Stomach (tissue), 9 donors: ENCODE results near the gene ZIK1. TPM values are rescaled to one million over a fixed set of nuclear protein-coding genes. Genes with fewer than 3 reads are reported as not detected.
A peak's percentile ranks its signal among the peaks of the same experiment; 100 is the strongest.

Experiments used
- DNase-seq, 2 donors: peaks; one replicate each; pipeline versions ENCODE4 v3.0.0 to v3.0.0-alpha.2; 2013 to 2019
- H3K27ac ChIP-seq, 5 donors: fragments of 200-600 bp in 4 of 5; sonication (generic) in 4 of 5; one replicate each; pipeline ENCODE4 v1.5.1; 2013 to 2019; ENCODE audit warnings: mild to moderate bottlenecking in 1 of 5, moderate library complexity in 1 of 5
- H3K27me3 ChIP-seq, 3 donors: fragments of 200-600 bp; sonication (generic); one replicate each; pipeline ENCODE4 v1.5.1; 2017 to 2019; ENCODE audit warnings: mixed run types in 1 of 3
- H3K36me3 ChIP-seq, 4 donors: fragments of 200-600 bp; sonication (generic); 1 replicate in 3 of 4; 2 replicates in 1 of 4; pipeline ENCODE4 v1.5.1; 2016 to 2019
- H3K4me1 ChIP-seq, 4 donors: fragments of 200-600 bp; sonication (generic); one replicate each; pipeline ENCODE4 v1.5.1; 2016 to 2019
- H3K4me3 ChIP-seq, 4 donors: fragments of 200-600 bp; sonication (generic) in 3 of 4; one replicate each; pipeline ENCODE4 v1.5.1; 2016 to 2019; ENCODE audit warnings: mild to moderate bottlenecking in 1 of 4
- H3K9me3 ChIP-seq, 4 donors: fragments of 200-600 bp; sonication (generic); one replicate each; pipeline ENCODE4 v1.5.1; 2016 to 2019
- CTCF ChIP-seq, 7 experiments: fragments of 450-650 bp in 4 of 7; fragments of 200-600 bp in 3 of 7; sonication (generic) in 3 of 7; IDR thresholded peaks; one replicate each; pipeline ENCODE4 v1.5.1; 2016 to 2019; ENCODE audit warnings: antibody characterized with exemption in 7 of 7, control low read depth in 2 of 7, mild to moderate bottlenecking in 1 of 7
- EP300 ChIP-seq: sonication (generic); formaldehyde crosslinking; IDR thresholded peaks from one replicate; pipeline ENCODE4 v1.6.1; 2017; ENCODE audit warnings: antibody characterized with exemption
- POLR2A ChIP-seq, 4 donors: fragments of 450-650 bp; IDR thresholded peaks; one replicate each; pipeline ENCODE4 v1.6.1; 2016; ENCODE audit warnings: antibody characterized with exemption in 4 of 4, control low read depth in 2 of 4, mild to moderate bottlenecking in 1 of 4, moderate library complexity in 1 of 4
- POLR2AphosphoS5 ChIP-seq, 3 donors: sonication (generic); formaldehyde crosslinking; IDR thresholded peaks; one replicate each; pipeline ENCODE4 v1.6.1; 2016; ENCODE audit warnings: antibody characterized with exemption in 3 of 3
- WGBS, 5 donors: extraction: QIAGEN DNeasy Blood & Tissue Kit in 3 of 5; methylation state at CpG; one replicate each; pipeline versions ENCODE4 v1.1.5 to v1.1.7; 2013 to 2018; 5-methylcytosine and 5-hydroxymethylcytosine counted together
- intact Hi-C: fragments of 100-400 bp; cut with DNase I; formaldehyde crosslinking; loops from one replicate; pipeline ENCODE4 v1.15.1; 2023; ENCODE audit warnings: low total_unique reads
- polyA plus RNA-seq, 3 donors: library from polyadenylated mRNA; stranded (reverse); fragments of 200-250 nt; gene quantifications; one replicate each; pipeline ENCODE4 v1.2.3, GENCODE V29; 2013
- total RNA-seq, 5 donors: library from RNA; depleted of rRNA; stranded (reverse); fragments of >200 nt; gene quantifications; one replicate each; pipeline versions ENCODE4 v1.1.0 to v1.2.3, GENCODE V29; 2014 to 2016
- donor health status: healthy with polysubstance abuse.
- donor health status: Bipolar disorder and iron deficiency.
- donor health status: healthy.

The ZIK1 gene
- total and polyA plus RNA-seq, 8 donors: 0.29 to 14.7 (median 0.90) TPM; not detected in 2

- H3K36me3 ChIP-seq: peaks cover 10 to 23% (median 13%) of the 10 kb centered on the region in 4 donors
- WGBS, 5 donors: 12 to 22% (median 19%) methylated on average over 19 to 23 of the region's 23 CpGs
- no peak for TF ChIP-seq POLR2AphosphoS5 (IDR thresholded peaks at IDR 0.05)
- H3K27ac ChIP-seq: peak overlapping the region in 2 of 5 donors; percentile 79 to 82
- H3K9me3 ChIP-seq: peaks cover 3 to 82% (median 47%) of the 10 kb centered on the region in 4 donors
- peak overlapping the region; percentile 87 to 100 (median 96) for H3K4me3 ChIP-seq
- intact Hi-C loops: no loop called here
- H3K27me3 ChIP-seq: no peaks in the 10 kb centered on the region
- peak in 1 of 2 donors; percentile 57 for DNase-seq
- peaks cover 14 to 27% (median 25%) of the 10 kb centered on the region in 4 donors for H3K4me1 ChIP-seq
These were observed 23.9 kb upstream of the ZIK1 start for GRCh38 chr19:57560049-57560491.

GRCh38 chr19:57563547-57563946 lies 20.4 kb upstream of the ZIK1 start:
- intact Hi-C loops: no loop called here
- peaks cover 11 to 16% (median 15%) of the 10 kb centered on the region in 4 donors for H3K4me1 ChIP-seq
- H3K9me3 ChIP-seq: peaks cover 34 to 86% (median 69%) of the 10 kb centered on the region in 4 donors
- H3K36me3 ChIP-seq: no peaks in the 10 kb centered on the region
- TF ChIP-seq POLR2AphosphoS5 (IDR thresholded peaks at IDR 0.05) (no peak), POLR2A (IDR thresholded peaks at IDR 0.05) (no peak), EP300 (no peak), CTCF (IDR thresholded peaks at IDR 0.05) (no peak)
- DNase-seq: no peak
- H3K4me3 ChIP-seq: no peak overlapping the region
- no peak overlapping the region for H3K27ac ChIP-seq
- no peaks in the 10 kb centered on the region for H3K27me3 ChIP-seq
- 55 to 76% (median 62%) methylated on average over 1 of the region's 1 CpG for WGBS, 5 donors

- H3K4me1 ChIP-seq: no peaks in the 10 kb centered on the region
- no peak overlapping the region for H3K27ac ChIP-seq
- peaks cover 56 to 100% (median 93%) of the 10 kb centered on the region in 4 donors for H3K9me3 ChIP-seq
- peaks cover 0 to 14% (median 4%) of the 10 kb centered on the region in 4 donors for H3K36me3 ChIP-seq
- intact Hi-C loops: no loop called here
- H3K4me3 ChIP-seq: no peak overlapping the region
- no peaks in the 10 kb centered on the region for H3K27me3 ChIP-seq
- DNase-seq: no peak
- WGBS, 5 donors: 56 to 62% (median 61%) methylated on average over 7 of the region's 7 CpGs
- no peak for TF ChIP-seq POLR2A (IDR thresholded peaks at IDR 0.05)
- no peak for TF ChIP-seq EP300
- no peak for TF ChIP-seq POLR2AphosphoS5 (IDR thresholded peaks at IDR 0.05)
- TF ChIP-seq CTCF (IDR thresholded peaks at IDR 0.05): no peak
These were observed 17.3 kb upstream of the ZIK1 start for GRCh38 chr19:57566396-57567265.

- H3K4me1 ChIP-seq: no peaks in the 10 kb centered on the region
- peaks cover 86 to 100% (median 100%) of the 10 kb centered on the region in 4 donors for H3K9me3 ChIP-seq
- intact Hi-C loops: no loop called here
- TF ChIP-seq CTCF (IDR thresholded peaks at IDR 0.05) (no peak), EP300 (no peak), POLR2AphosphoS5 (IDR thresholded peaks at IDR 0.05) (no peak), POLR2A (IDR thresholded peaks at IDR 0.05) (no peak)
- peaks cover 34 to 55% (median 44%) of the 10 kb centered on the region in 4 donors for H3K36me3 ChIP-seq
- no peak overlapping the region for H3K4me3 ChIP-seq
- H3K27me3 ChIP-seq: no peaks in the 10 kb centered on the region
- DNase-seq: no peak
- H3K27ac ChIP-seq: no peak overlapping the region
These were observed 13.2 kb upstream of the ZIK1 start for GRCh38 chr19:57570707-57571106.
